ENCODE data around the gene SLC37A3.

Gene SLC37A3

GRCh38 chr7:140285938-140286337 lies 112.4 kb downstream of the SLC37A3 start:
- Histone ChIP-seq H3K27me3 (ENCODE audit: insufficient read depth, low read length) (no peaks in the 10 kb centered on the region), H3K36me3 (ENCODE audit: insufficient read depth, low read length) (no peaks in the 10 kb centered on the region), H3K4me3 (ENCODE audit: low read length) (no peak overlapping the region), H3K27ac (ENCODE audit: low read depth, low read length) (no peak overlapping the region), H3K9me3 (ENCODE audit: insufficient read depth, low read depth, low read length) (no peaks in the 10 kb centered on the region), H3K4me1 (ENCODE audit: insufficient read depth, low read length) (no peaks in the 10 kb centered on the region), H3K9ac (ENCODE audit: low read depth, low read length) (no peak overlapping the region)
- 93% methylated on average over 5 of the region's 6 CpGs for WGBS

DNA sequence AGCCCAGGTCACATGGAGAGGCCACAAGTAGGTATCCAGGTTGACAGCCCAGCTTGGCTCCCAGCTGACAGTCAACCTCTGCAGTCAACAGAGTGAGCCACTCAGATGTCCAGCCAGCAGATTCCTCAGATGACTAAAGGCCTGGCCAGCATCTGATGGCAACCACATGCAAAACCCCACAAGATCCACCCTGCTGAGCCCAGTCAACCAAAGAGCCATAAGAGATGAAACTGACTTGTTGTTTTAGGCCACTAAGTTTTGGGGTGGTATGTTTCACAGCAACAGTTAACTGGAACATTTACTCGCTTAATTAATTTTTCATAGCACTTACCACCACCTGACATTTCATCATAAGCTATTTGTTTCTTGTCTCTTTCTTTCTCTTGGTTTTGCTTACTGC lies 114.3 kb downstream of the SLC37A3 start:
- no peaks in the 10 kb centered on the region for H3K36me3 ChIP-seq (ENCODE audit: insufficient read depth, low read length)
- 85% methylated on average over 1 of the region's 1 CpG for WGBS
- H3K9ac ChIP-seq (ENCODE audit: low read depth, low read length), result no peak overlapping the region
- no peaks in the 10 kb centered on the region for H3K4me1 ChIP-seq (ENCODE audit: insufficient read depth, low read length)
- H3K27me3 ChIP-seq (ENCODE audit: insufficient read depth, low read length), result no peaks in the 10 kb centered on the region
- H3K4me3 ChIP-seq (ENCODE audit: low read length), result no peak overlapping the region
- no peaks in the 10 kb centered on the region for H3K9me3 ChIP-seq (ENCODE audit: insufficient read depth, low read depth, low read length)
- H3K27ac ChIP-seq (ENCODE audit: low read depth, low read length), result no peak overlapping the region
